GM12864 (cell line): ENCODE data around the gene PAPSS1.

Experiments used
- DNase-seq: peaks from one replicate; pipeline ENCODE4 v3.0.0-alpha.2; 2011; ENCODE audit warnings: low read depth
- H3K4me3 ChIP-seq: 2 replicates; pipeline ENCODE4 v1.5.1; 2011; ENCODE audit warnings: mild to moderate bottlenecking, low read depth, low read length, control low read depth
- TF ChIP-seq, protein P1 (sequence below): IDR thresholded peaks from 2 replicates; pipeline ENCODE4 v1.5.1; 2011; ENCODE audit warnings: low read depth, mild to moderate bottlenecking, moderate library complexity, low read length, control low read depth, inconsistent platforms; ENCODE audit errors: missing control alignments

The PAPSS1 gene

DNA sequence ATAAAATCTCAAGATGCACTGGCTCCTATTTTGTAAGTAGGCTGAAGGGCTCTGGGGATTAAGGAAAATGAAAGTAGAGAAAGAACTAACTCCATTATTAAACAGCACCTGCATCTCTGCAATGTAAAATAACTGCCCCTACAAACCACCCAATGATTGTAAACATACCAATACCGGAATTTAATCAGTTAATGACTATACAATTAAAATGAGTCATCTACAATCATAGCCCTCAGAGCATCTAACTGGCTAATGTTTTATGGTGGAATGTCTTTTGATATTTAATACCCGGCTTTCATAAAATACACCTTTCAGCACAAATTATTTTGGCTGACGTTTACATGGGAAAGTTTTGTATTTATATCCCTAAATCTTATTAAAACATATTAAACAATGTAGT is 142.3 kb downstream of the PAPSS1 start:
- DNase-seq: no peak
- no peak overlapping the region for H3K4me3 ChIP-seq
- TF ChIP-seq, protein P1, sequence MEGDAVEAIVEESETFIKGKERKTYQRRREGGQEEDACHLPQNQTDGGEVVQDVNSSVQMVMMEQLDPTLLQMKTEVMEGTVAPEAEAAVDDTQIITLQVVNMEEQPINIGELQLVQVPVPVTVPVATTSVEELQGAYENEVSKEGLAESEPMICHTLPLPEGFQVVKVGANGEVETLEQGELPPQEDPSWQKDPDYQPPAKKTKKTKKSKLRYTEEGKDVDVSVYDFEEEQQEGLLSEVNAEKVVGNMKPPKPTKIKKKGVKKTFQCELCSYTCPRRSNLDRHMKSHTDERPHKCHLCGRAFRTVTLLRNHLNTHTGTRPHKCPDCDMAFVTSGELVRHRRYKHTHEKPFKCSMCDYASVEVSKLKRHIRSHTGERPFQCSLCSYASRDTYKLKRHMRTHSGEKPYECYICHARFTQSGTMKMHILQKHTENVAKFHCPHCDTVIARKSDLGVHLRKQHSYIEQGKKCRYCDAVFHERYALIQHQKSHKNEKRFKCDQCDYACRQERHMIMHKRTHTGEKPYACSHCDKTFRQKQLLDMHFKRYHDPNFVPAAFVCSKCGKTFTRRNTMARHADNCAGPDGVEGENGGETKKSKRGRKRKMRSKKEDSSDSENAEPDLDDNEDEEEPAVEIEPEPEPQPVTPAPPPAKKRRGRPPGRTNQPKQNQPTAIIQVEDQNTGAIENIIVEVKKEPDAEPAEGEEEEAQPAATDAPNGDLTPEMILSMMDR: no peak

DNA sequence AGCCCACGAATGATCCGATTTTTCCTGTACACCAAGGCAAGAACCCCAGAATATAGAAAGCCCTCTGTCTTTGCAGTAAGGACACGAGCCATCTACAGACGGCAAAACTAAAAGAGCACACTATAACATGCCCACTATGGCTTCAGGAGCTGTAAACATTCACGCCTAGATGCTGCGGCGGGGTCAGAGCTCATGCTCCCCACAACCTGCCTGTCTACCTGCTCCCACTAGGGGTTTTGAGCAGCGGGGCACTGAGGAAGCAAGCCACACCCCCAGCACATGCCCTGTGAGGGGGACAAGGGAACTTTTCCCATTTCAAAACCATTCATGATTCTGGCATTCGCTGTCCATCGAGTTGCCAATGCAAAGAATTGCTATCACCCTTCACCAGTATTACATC is 144.8 kb downstream of the PAPSS1 start:
- DNase-seq: no peak
- TF ChIP-seq, protein P1: no peak
- H3K4me3 ChIP-seq: no peak overlapping the region

DNA sequence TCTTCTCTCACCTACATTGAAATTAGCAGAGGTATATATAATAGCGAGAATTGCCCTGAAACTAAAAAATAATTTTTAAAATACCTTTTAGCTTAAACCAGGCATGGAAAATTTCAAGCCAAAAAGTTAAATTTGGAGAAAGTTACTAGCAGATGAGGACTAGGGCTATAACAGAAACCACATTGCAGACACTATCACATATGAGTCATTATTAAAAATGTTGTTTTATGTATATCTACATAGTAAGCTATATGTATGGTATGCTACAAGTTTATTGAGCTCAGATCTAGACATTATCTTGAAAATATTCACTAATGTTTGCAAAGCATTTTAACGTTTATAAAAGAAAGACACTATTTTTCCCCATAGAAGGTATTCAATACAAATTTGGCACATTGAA is 147.8 kb downstream of the PAPSS1 start:
- TF ChIP-seq, protein P1: no peak
- no peak overlapping the region for H3K4me3 ChIP-seq
- DNase-seq: no peak

DNA sequence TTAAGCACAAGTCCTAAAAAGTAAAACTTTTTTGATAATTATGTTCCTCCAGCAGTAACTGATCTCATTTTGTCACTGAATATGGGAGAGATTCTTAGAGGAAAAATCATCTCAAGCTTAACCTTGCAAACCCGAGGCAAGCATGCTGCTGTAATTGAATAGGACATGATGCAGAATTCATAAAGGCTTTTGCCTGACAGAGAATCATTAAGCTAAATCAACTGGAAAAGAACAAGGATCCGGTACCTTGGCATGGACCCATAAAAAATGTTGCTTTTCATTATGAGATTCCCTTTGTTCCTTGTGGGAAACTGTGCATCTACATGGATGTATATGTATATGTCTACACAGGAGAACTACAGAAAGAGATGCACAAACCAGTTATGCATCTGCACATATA is 149.1 kb downstream of the PAPSS1 start:
- DNase-seq: no peak
- H3K4me3 ChIP-seq: no peak overlapping the region
- TF ChIP-seq, protein P1: no peak

DNA sequence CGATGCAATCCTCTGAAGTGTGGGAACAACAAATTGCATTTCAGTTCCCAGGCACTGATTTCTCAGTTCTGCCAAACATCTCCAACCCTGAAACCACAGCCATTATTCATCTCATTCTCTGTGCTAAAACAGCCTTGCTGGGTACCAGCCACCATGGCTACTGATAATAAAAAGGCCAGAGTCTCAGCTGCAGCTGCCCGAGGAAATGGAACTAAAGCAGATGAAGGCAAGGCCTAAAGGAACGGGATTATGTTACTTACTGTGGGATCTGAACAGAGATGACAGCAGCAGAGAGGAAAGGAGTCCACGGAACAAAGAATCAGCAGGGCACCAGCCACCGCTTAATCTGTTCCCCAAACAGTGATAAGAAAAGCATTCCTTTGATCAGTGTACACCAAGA is 155.7 kb downstream of the PAPSS1 start:
- no peak for DNase-seq
- H3K4me3 ChIP-seq: no peak overlapping the region

More for the DNA sequence above, 155.7 kb downstream of the PAPSS1 start:
- TF ChIP-seq, protein P1: no peak
